NCI-H2227 treated with DMSO at 0.1 percent for 48 hours (cell line): Measurements from ENCODE around the gene SKI.

Experiments
- DNase-seq: peaks from one replicate; lab custom pipeline; 2025; lab: John Stamatoyannopoulos, UW

SKI gene

GRCh38 chr1:2352341-2352896 is 124.3 kb downstream of the SKI start:
- DNase-seq = no peak

- DNase-seq = no peak
These were observed 124.9 kb downstream of the SKI start for GRCh38 chr1:2352897-2353550.

GRCh38 chr1:2353551-2354438 is 125.7 kb downstream of the SKI start:
- DNase-seq = no peak

GRCh38 chr1:2354511-2355372 is 126.6 kb downstream of the SKI start:
- DNase-seq = no peak

DNA sequence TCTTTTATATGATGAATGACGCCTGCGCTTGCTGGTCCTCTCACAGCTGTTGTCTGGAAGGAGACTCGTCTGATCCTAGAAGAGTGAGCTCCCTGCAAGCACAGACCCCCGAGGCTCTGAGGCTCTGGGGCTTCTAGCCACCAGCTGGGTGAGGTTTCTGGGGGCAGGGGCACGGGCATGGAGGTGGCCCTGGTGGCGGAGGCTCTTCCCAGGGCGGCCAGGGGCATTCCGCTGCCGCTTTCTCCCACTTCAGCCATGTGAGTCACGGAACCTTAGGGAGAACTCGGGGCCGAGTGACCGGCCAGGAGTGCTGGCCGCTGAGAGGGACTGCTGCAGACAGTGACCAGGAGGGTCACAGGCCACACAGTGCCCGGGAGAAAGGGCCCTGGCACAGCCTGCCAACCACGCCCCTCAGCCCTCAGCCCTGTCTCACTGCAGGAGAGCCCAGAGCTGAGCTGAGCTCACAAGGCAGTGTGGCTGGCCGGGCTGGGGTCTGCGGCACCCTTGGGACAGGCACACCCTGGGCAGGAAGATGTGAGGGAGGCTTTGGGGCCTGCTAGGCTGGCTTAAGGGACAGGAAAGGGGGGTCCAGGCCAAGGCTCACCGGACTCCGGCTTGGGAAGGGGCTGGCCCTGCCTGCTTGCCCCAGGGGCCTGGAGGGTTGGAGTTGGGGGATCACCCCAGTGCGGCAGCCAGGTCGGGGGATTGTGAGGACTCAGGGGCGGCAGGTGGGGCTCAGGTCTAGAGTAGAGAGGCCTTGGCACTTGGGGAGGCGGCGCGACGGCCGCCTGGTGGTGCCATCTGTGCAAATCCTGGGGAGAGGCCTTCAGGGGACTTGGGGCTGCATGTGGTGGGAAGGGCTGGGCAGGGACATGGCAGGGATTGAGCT is 127.5 kb downstream of the SKI start:
- no peak for DNase-seq

- no peak for DNase-seq
These were observed 128.3 kb downstream of the SKI start for GRCh38 chr1:2356401-2356800.

DNA sequence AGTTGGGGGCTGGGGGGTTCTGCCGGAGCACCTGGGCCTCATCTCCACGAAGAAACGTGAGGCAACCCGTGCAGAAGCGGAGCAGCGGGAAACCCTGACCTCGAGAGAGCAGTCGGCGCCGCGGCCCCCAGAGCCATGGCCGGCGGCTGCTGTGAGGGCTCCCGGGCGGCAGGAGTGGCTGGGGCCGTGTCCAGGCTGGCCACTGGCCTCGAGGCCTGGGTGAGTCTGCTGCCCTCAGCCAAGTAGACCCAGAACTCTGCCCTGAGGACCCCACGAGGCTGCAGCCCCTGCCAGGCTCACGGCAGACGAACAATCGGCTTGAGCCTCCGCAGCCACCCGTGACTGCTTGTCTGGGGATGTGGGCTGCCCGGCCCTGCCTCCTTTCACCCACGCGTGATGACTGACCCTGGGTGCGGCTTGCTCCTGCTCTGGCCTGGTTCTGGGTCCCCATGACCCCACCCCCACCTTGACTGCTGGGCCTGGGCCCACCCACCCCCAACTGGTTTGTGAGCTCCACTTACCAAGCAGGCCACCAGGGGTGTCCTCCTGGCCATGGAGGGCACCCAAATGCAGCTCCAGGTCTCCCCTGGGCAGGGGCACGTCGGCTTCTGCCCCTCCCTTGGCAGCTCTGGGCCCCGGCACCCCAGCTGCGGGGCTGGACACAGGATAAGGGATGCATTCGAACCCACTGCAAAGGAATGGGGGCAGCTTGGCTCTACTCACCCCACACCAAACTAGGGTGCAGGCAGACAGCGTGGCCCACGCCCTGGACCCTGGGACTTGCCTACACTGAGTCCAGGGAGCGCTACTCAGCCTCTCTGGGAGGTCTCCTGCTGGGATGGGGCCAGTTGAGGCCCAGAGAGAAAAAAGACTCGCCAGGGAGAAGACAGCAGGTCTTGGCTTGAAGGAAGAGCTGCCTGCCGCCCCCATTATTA is 129.1 kb downstream of the SKI start:
- DNase-seq = no peak

DNA sequence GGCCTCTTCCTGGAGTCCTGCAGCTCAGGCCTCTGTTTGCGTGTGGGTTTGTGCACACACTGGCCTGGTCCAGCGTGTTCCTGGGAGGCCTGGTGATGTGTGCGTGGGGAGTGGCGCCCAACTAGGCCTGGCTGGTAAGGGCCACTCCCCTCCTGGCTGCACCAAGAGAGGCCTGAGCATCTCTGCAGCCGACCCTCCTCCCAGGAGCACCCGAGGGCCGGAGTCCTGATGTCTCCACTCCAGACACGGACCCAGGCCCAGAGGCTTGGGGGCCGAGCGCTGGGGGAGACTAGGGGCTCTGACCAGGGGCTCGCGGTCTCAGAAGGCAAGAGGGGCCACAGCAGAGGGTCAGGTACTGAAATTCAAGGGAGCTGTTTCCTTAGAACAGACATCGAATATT is 130.0 kb downstream of the SKI start:
- DNase-seq = no peak

DNA sequence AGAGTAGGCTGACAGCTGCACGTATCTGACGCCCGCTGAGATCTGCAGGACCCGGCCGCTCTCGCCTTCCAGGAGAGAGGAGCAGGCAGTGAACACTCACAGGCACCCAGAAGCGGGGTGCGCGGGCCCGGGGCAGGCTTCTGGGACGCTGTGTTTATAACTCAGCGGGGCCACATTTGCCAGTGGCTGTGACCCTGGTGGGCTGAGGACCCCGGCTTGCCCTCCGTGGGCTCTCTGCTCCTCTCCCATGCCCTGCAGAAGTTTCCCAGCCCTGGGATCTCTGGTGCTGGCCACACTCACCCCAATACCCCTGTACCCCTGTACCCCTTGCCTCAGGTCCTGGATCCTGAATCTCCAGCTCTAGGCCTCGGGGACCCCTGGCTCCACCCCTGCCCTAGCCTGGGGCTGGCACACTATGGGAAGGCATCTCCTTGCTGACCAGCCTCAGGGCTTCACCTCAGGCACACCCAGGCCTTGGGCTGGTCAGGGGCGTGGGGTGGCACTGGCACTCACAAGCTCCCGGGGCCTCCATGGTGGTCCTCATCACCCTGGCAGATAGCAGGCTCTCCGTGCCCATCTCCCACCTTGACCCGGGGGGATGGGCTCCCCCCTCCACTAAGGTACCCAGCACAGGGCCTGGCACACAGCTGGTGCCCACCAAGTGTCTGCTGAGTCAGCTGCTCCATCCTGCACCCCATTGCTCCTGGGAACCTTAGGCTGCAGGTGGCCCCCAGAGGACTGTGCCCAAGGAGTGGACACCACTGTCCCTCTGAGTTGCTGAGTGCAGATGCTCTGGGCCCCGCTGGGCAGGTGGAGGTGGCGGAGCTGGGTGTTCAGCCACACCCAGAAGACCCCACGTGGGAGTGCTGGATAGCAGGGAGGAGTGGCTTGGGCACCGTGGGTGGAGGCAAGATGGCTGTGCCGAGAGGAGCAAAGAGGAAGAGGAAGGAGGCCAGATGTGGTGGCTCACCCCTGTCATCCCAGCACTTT is 130.8 kb downstream of the SKI start:
- no peak for DNase-seq
